Fibroblast of the aortic adventitia (primary cell): Measurements from ENCODE around the gene HOXC11. TPM values are rescaled to one million over a fixed set of nuclear protein-coding genes. Genes with fewer than 3 reads are reported as not detected.

Experiments used
- DNase-seq: peaks from one replicate; pipeline ENCODE4 v3.0.0-alpha.2; 2010; ENCODE audit warnings: low read depth
- H3K4me3 ChIP-seq: 2 replicates; pipeline ENCODE4 v1.5.1; 2011; ENCODE audit warnings: low read depth, mild to moderate bottlenecking, control low read depth, low read length, moderate library complexity
- total RNA-seq: library from RNA; depleted of rRNA; stranded (reverse); fragments of >200 nt; gene quantifications from 2 replicates; pipeline ENCODE4 v1.2.3, GENCODE V29; 2012; ENCODE audit warnings: low replicate concordance
- TF ChIP-seq, protein P1 (sequence below): IDR thresholded peaks from 2 replicates; pipeline ENCODE4 v1.5.1; 2011; ENCODE audit warnings: mild to moderate bottlenecking, low read length, control low read depth, inconsistent platforms; ENCODE audit not compliant: insufficient read depth

Gene HOXC11
- total RNA-seq, result not detected in 2 replicates

DNA sequence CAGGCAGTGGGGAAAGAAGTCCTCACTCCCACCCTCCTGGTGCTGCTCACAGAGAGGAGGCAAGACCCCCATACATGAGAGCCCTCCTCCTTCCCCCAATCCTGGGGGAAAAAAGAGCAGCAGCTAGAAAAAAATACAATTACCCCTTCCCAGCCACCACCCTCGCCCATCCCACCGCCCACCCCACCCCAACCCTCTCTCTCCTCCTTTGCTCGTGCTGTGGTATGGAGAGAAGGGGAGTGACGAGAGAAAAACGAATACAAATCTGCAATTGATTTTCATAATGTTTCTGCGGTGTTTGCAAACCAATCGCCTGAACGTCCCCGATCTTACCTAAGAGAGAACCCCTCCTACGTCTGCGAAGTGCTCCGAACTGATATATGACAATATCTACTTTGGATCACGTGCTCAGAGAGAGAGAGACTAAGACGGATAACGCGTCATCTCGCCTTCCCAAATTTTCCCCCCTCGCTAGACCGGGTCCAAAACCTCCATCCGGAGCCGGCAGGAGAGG, at the start of gene HOXC11:
Gene HOXC11, plus strand, starts transcription at position 405 of the 514 bp plus-strand sequence. CDS start 116 bp downstream, outside the sequence.
- DNase-seq, result no peak
- TF ChIP-seq, protein P1, sequence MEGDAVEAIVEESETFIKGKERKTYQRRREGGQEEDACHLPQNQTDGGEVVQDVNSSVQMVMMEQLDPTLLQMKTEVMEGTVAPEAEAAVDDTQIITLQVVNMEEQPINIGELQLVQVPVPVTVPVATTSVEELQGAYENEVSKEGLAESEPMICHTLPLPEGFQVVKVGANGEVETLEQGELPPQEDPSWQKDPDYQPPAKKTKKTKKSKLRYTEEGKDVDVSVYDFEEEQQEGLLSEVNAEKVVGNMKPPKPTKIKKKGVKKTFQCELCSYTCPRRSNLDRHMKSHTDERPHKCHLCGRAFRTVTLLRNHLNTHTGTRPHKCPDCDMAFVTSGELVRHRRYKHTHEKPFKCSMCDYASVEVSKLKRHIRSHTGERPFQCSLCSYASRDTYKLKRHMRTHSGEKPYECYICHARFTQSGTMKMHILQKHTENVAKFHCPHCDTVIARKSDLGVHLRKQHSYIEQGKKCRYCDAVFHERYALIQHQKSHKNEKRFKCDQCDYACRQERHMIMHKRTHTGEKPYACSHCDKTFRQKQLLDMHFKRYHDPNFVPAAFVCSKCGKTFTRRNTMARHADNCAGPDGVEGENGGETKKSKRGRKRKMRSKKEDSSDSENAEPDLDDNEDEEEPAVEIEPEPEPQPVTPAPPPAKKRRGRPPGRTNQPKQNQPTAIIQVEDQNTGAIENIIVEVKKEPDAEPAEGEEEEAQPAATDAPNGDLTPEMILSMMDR, result no peak
- H3K4me3 ChIP-seq, result no peak within 1 kb of the TSS

- no peak overlapping the region for H3K4me3 ChIP-seq
- TF ChIP-seq, protein P1, result no peak
- no peak for DNase-seq
These were observed 48.2 kb upstream of the HOXC11 start for GRCh38 chr12:53924521-53925405.

DNA sequence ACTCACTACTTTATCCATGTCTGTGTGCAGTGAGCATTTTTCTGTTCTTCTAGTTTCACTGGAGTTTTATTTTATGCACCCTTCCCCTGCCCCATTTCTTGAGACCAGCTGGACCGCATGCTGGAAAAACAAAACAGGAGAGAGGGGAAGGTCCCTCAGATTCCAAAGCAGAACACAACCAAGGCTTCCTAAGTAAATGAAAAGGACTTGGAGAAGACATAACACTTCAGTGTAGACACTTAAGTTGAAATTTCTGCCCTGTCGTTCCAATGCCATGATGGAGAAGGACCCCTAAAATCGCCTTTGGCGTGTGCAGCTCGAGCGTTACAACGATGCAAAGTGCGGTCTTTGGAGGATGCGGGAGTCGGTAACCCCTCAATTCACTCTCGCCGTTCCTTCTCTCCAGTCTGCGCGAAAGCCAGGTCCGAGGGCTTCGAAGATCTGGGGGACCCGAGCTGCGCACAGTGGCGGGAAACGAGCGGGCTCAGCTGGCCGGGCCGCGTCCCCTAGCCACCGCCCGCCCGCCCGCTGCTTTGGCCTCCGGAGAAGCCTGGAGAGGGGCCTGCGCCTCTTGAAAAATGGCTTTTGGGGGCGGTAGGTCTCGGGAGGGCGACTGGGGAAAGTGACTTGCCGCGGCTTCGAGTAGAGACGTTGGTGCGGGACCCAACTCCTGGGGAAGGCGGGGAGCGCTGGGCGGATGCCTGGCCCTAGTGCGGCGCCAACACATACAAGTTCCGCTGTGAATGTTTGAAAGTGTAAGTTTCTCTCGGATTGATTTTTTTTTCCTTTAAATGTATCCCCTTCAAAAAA, 45.5 kb upstream of the HOXC11 start:
- TF ChIP-seq, protein P1, result no peak
- H3K4me3 ChIP-seq, result no peak overlapping the region
- DNase-seq, result no peak

GRCh38 chr12:53928054-53928835, 44.7 kb upstream of the HOXC11 start:
- no peak overlapping the region for H3K4me3 ChIP-seq
- TF ChIP-seq, protein P1, result no peak
- no peak for DNase-seq

DNA sequence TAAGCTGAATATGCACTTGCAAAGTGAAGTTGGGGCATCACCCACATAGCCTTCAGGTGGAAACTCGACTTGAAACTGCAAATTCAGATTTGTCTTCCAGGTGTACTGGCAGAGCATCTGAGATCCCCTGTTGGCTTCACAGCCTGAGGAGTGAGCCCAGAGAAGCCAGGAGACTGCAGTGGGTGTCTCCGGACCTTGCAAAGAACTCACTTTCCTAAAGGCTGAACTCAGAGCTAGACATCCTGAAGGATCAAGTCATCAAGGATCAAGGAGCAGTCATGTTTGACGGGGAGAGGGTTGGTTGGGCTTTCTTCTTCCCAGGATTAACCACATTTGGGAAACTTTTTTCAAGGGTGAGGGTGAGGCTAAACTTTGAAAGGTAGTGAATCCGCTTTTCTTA, 43.4 kb upstream of the HOXC11 start:
- DNase-seq, result no peak
- no peak overlapping the region for H3K4me3 ChIP-seq
- TF ChIP-seq, protein P1, result no peak
